Peyer's patch (tissue), 4 donors: ENCODE data around the gene PTPDC1.

Experiments
- CTCF ChIP-seq, 6 experiments: fragments of 450-650 bp in 4 of 6; fragments of 200-600 bp in 2 of 6; sonication (generic) in 1 of 6; IDR thresholded peaks; one replicate each; pipeline ENCODE4 v1.5.1; 2017 to 2019; ENCODE audit warnings: antibody characterized with exemption in 6 of 6, mild to moderate bottlenecking in 3 of 6, moderate library complexity in 1 of 6
- POLR2A ChIP-seq, 2 donors: fragments of 450-650 bp; IDR thresholded peaks; one replicate each; pipeline ENCODE4 v1.5.1; 2017; ENCODE audit warnings: antibody characterized with exemption in 2 of 2, mild to moderate bottlenecking in 2 of 2, moderate library complexity in 2 of 2

- no peak for TF ChIP-seq CTCF (IDR thresholded peaks at IDR 0.05)
- no peak for TF ChIP-seq POLR2A (IDR thresholded peaks at IDR 0.05)
Measured at GRCh38 chr9:94054716-94055115, 29.5 kb upstream of the PTPDC1 start.
